Measurements from ENCODE around the gene RRM2.
A peak's percentile ranks its signal among the peaks of the same experiment; 100 is the strongest.
"Not testable (repeated sequence)": the region's sequence is repeated elsewhere in the genome, so short reads cannot be mapped to it uniquely, and the experiment has no call there.

RRM2 gene

DNA sequence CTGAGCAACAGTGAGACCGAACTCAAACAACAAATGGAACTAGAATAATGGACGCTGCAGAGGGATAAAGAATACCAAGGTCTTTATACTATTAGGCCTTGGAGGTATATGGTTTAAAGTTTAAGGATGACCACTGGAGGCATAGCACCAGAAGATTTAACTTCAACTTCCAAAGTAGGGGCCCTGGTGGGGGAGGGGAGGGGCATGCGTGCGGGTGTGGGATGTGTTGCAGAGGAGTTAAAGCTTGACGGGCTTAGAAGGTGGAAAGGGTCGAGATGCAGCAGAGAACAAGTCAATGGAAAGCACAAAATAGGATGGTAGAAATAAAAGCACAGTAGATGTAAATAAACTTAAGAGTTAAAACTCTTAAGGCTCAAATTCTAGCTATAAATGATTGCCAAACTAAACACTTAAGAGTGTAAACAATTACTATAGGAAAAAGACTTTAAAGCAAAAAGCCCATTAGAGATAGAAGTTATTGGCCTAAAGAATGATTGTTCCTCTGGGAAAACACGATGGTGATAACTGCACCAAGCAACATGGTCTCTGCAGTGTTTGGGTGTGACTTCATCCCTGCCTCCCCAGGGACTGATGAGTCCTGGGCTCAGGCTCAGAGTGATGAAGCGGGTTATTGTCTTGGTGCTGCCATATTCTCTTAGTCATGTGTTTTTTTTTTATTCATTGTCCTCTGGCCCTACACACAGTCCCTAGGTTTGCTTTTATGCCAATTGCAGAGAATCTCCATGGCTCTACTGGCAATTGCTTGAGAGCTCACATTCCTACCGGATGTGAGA, 13.0 kb downstream of the RRM2 start:
- no peak for DNase-seq

DNA sequence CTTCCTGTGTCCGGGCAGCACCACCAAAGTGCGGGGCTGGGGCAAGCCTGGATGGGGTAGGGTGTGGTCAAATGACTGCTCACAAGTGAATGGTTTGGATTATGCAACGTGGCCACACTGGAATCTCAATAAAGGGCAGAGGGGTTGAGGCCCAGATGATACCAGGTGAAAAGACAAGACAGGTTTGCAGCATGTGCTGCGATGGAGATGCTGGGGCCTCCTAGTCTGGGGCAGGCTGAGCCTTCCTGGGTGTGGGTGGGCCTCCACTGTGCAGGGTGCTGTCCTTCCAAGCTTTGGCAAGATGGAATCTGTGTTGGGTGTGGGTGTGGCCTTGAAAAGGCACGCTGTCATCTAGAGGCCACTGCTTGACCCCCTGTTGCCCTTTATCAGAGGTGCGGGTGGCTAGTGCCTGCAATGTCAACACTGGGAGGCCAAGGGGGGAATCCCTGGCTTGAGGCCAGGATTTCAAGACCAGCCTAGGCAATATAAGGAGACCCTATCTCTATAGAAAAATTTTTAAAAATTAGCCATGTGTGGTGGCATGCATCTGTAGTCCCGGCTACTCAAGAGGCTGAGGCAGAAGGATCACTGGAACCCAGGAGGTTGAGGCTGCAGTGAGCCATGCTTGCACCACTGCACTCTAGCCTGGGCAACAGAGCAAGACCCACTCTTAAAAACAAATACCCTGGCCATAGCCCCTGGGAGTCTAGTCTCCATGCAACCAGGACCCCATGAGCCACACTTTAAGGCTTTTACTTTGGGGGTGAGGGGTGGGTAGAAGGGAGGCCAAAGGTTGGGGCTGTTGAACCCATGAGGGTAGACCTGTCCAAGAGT, 13.8 kb downstream of the RRM2 start:
- DNase-seq: no peak

DNA sequence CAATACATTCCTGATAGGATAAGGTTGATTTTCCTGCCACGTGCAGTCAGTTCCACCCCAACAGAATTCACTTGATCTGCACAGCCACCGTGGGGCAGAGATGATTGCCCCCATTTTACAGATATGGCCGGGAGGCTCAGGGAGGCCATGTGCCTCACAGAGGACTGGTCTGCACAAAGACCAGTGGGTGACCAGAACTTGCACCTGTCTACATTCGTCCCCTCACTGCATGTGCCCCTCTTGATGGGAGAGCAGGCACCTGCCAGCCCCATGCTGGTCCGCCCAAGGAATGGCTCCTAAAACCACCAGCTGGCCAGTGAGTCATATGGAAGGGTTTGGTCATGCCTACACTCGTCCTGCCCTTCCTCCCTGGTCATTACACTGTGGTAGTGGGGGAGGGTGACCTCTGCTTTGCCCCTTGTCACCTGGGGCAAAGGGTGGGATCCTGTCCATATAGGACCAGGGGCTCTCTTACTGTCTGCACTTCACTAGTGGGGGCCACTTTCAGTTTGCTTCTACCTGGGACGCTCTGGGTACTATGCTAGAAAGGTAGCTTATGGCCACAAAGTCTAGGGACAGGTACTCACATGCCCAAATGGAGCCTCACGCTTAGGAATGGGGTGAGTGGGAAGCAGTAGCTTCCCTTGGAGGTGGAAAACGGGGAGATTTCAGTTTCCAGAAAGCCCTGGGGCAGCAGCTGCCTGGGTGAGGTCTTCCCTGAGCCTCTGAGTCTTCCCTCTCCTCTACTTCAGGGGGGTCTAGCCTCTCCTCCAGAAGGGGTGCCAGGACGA, 14.7 kb downstream of the RRM2 start:
- DNase-seq: no peak

GRCh38 chr2:10139536-10139935, 17.0 kb downstream of the RRM2 start:
- no peak for DNase-seq

- DNase-seq: peak; percentile 20
Measured at GRCh38 chr2:10140841-10141610, 18.5 kb downstream of the RRM2 start.

GRCh38 chr2:10141736-10142639, 19.4 kb downstream of the RRM2 start:
- DNase-seq: peak; percentile 38

GRCh38 chr2:10142640-10142965, 20.1 kb downstream of the RRM2 start:
- no peak for DNase-seq

DNA sequence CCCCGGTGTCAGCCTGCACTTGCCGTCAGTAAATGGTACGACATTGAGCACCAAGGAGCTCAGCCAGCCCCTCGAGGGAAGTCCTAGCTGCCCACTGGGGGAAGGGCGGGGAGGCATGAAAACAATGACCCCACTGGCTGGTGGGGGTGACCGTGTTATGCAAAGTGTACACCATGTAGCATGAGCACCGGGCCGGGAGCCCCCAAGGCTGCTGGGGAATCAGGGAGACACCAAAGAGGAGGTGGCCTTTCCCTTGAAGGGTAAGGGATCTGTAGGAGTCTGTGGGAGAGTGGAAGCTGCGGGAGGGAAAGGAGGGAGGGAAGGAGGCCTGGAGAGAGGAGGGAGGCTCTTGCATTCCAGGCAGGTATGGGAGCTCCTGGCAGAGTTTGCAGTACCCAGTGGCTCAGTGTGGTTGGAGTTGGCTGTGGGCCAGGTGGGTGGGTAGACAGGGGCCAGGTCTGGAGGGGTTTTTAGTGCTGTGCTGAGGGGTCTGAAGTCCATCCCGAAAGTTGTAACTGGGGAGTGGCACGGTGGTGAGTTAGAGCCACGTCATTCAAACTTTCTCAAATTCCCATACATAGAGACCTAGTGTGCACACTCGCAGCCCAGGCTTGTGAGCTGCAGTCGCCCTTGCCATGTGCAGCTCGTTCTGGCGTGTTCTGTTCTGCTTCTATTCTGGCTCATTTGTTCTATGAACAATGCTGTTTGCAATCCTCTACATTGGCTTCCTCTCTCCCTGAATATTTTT, 22.4 kb downstream of the RRM2 start:
- DNase-seq: no peak

GRCh38 chr2:10145519-10146357, 23.2 kb downstream of the RRM2 start:
- DNase-seq: no peak

GRCh38 chr2:10146366-10147005, 23.9 kb downstream of the RRM2 start:
- no peak for DNase-seq

DNA sequence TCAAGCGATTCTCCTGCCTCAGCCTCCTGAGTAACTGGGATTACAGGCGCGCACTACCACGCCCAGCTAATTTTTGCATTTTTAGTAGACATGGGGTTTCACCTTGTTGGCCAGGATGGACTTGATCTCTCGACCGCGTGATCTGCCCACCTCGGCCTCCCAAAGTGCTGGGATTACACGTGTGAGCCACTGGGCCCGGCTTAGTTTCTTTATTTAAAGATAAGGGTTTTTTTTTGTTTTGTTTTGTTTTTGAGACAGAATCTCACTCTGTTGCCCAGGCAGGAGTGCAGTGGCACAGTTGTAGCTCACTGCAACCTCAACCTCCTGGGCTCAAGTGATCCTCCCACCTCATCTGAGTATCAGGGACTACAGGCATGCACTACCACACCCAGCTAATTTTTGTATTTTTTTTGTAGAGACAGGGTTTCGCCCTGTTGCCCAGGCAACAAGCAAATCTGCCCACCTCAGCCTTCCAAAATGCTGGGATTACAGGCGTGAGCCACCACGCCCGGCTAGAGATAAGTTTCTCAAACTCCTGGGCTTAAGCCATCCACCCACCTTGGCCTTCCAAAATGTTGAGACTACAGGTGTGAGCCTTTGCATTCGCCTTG, 24.6 kb downstream of the RRM2 start:
- not testable (repeated sequence) for DNase-seq

DNA sequence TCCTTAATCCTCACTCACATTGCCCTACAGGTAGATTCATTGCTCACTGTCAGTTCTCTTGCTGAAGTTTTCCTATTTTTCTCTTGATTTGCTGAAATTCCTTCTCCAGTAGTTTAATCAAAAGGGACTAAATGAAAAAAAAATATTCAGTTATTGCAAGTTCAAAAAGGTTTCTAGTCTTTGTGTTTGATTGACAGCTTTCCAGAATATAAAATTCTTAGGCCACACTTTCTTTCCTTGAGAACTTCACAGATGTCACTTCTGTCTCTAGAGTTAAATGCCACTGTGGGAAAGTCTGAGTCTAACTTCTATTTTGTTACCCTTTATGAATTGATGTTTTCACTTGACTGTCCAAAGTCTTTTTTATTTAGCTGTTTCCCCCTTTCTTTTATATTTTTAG, 25.7 kb downstream of the RRM2 start:
- DNase-seq: no peak

DNA sequence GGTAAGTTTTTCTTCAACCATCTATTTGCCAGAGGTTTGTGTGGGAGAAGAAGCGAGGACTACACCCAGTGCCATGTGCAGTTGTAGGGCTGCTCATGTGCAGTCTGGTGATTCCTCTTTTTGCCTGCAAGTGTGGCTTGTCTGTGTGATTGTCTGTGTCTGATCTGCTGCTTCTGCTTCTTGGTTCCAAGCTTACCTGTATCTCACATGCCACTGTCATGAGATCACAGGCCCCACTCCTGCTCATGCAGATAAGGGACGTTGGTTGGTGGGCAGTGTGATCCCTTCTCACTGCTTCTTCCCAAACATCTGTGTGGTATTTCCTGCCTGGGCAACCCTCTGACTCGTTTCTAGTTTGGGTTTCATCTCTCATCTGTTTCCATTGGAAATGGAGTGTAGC, 27.1 kb downstream of the RRM2 start:
- DNase-seq: no peak

DNA sequence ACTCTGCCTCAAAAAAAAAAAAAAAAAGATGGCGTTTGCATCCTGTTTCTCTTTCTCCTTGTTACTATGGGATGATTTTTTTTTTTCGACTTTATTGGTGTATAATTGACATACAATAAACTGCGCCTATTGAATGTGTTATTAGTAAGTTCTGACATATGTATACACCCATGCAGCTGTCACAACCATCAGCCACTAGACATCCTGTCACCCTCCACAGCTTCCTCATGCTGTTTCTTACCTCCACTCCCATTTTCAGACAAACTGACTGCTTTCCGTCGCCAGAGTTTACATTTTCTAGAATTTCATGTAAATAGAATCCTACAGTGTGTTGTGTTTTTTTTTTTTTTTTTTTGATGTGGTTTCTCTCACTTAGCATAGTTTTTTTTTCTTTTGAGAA, 27.9 kb downstream of the RRM2 start:
- DNase-seq: no peak

DNA sequence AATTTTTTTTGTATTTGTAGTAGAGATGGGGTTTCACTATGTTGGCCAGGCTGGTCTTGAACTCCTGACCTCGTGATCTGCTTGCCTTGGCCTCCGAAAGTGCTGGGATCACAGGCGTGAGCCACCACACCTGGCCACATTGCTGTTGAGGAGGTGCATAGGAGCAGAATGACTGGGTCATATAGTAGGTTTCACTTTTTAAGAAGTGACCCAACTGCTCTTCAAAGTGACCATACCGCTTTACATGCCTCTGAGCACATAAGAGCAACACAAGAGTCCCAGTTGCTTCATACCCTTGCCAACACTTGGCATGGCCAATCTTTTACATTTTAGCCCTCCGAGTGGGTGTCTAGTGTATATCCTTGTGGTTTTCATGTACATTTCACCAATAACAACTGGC, 28.9 kb downstream of the RRM2 start:
- no peak for DNase-seq

DNA sequence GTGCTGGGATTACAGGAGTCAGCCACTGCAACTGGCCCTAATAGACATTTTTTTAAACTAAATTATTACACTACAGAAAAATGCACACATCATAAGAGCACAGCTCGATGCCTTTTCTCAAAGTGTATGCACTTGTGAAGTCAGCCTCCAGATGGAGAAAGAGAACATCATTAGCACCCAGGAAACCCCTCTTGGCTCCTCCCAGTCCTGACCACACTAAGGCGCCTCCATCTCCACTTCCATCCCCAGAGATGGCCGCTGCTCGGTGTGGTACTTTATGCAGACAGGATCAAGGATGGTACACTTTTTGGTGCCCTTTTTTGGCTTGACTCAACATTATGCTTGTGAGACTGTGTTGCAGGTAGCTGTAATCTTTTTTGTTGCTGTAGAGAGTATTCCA, 34.8 kb downstream of the RRM2 start:
- DNase-seq: no peak

DNA sequence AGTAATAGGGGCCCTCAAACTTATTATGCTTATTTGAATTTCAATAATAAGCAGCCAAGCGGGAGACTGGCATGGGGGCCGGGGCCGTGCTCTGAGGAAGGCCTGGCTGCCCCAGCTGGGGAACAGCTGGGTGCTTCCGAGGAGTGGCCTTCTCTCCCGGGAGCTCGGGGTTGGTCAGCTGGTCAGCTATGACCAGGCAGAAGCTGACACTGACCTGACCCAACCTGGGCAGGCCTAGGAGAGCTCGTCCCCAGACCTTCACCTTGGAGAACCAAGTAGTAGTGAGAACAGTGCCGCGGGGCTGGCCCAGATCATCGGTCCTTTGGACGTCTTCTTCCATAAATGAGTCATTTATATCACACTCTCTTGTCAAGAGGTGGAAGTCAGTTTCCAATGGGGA, 36.1 kb downstream of the RRM2 start:
- no peak for DNase-seq

DNA sequence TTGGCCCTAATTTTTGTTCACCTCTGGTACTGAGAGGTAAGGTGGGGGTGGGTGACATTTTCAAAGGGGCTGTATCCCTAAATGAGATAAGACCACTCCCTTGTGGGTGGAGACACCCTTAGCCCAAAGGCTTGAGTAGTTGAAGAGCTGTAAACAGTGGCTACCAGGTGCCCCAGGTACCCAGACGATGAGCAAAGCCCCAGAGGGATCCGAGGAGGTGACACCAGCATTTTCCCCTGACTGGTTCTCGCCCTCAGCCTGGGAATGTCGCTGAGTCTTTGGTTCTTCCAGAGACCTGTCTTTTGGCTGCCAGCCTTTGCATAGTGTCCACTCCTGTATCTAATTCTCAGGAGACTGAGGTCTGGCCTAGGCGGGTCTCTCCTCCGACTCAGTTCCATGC, 36.5 kb downstream of the RRM2 start:
- no peak for DNase-seq

DNA sequence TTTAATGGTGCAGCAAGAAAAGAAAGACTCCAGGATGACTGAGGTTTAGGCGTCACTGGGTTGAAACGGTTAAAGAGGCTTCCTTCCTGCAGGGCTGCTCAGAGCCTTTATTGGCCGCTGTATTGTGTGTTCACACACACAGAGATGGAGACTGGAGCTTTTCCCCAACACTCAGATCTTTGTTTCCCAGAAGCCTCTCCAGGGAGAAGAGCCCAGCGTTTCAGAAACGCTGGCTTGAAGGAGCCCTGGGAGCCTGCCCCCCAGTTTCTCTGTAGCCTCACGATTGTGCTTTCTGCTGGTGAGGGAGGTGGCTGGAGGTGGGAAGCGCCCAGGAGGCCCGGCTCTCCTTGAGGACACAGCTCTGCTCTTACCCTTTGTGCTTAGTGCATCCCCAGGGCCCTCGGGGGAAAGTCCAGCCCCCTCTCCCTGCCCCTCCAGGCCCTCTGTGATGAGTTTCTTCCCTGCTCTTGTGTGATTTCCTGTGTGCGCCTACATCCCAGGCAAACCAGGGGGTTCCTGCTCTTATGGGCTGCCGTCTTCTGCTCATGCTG, 37.1 kb downstream of the RRM2 start:
- no peak for DNase-seq
